ENCODE measurements around the gene ILKAP.

GRCh38 chr2:238173692-238174091, 29.8 kb downstream of the ILKAP start:
- TF ChIP-seq POLR2AphosphoS5 (IDR thresholded peaks at IDR 0.05; ENCODE audit: low read depth, low read length) (no peak), SIN3A (IDR thresholded peaks at IDR 0.05; ENCODE audit: borderline replicate concordance, insufficient read depth, low read length) (no peak), TAF1 (IDR thresholded peaks at IDR 0.05; ENCODE audit: borderline replicate concordance, insufficient read depth, low read length) (no peak), FOXP2 (optimal IDR thresholded peaks at IDR 0.05; ENCODE audit: borderline replicate concordance, extremely low read depth, extremely low read length, insufficient read depth) (no peak)
- TF ChIP-seq, protein P1, sequence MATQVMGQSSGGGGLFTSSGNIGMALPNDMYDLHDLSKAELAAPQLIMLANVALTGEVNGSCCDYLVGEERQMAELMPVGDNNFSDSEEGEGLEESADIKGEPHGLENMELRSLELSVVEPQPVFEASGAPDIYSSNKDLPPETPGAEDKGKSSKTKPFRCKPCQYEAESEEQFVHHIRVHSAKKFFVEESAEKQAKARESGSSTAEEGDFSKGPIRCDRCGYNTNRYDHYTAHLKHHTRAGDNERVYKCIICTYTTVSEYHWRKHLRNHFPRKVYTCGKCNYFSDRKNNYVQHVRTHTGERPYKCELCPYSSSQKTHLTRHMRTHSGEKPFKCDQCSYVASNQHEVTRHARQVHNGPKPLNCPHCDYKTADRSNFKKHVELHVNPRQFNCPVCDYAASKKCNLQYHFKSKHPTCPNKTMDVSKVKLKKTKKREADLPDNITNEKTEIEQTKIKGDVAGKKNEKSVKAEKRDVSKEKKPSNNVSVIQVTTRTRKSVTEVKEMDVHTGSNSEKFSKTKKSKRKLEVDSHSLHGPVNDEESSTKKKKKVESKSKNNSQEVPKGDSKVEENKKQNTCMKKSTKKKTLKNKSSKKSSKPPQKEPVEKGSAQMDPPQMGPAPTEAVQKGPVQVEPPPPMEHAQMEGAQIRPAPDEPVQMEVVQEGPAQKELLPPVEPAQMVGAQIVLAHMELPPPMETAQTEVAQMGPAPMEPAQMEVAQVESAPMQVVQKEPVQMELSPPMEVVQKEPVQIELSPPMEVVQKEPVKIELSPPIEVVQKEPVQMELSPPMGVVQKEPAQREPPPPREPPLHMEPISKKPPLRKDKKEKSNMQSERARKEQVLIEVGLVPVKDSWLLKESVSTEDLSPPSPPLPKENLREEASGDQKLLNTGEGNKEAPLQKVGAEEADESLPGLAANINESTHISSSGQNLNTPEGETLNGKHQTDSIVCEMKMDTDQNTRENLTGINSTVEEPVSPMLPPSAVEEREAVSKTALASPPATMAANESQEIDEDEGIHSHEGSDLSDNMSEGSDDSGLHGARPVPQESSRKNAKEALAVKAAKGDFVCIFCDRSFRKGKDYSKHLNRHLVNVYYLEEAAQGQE (IDR thresholded peaks at IDR 0.05; ENCODE audit: insufficient read depth in 1 of 2, low read depth in 2 of 2, low read length in 2 of 2) = no peak

Data from PFSK-1 (cell line).